GM19395 (cell line): Measurements from ENCODE around the gene KIF2C.
"Not testable (repeated sequence)": the region's sequence is repeated elsewhere in the genome, so short reads cannot be mapped to it uniquely, and the experiment has no call there.

Source experiments
- ATAC-seq: cut with Tn5 transposase; IDR thresholded peaks from one replicate; pipeline ENCODE4 v1.9.1; 2021; ENCODE audit warnings: mild to moderate bottlenecking, moderate library complexity; ENCODE audit not compliant: unreplicated experiment

The KIF2C gene

DNA sequence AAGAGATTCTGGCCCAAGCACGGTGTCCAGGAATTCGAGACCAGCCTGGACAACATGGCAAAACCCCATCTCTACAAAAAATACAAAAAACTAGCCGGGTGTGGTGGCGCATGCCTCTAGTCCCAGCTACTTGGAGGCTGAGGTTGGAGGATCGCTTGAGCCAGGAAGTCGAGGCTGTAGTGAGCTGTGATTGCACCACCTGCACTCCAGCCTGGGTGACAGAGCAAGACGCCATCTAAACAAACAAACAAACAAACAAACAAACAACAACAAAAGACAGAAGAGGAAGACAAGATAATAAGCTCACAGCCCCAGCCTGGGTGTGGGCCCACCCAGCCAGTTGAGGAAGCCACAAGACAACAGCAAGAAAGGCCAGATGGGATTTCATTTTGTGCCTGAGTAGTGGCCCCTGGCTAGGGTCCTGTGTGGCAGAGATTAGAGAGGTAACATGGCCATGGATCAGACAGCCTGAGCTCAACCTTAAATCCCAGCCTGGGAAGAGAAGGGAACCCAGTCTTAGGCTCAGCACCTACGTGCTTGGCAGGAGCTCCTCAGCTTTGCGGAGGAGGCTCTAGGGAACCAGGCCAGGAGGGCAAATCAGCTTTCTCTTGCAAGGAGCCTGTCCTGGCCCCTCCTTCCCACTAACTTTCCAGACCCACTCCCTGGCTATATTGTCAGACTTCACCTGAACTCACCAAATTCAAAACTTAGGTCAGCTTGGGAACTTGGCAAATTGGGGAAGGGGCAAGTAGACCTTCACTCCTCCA, 53.3 kb downstream of the KIF2C start:
- no peak for ATAC-seq

DNA sequence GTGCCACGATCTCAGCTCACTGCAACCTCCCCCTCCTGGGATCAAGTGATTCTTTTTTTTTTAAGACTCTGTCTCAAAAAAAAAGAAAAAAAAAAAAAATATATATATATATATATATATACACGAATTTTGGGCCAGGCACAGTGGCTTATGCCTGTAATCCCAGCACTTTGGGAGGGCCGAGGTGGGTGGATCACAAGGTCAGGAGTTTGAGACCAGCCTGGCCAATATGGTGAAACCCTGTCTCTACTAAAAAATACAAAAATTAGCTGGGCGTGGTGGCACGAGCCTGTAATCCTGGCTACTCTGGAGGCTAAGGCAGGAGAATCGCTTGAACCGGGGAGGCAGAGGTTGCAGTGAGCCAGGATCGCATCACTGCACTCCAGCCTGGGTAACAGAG, 58.2 kb downstream of the KIF2C start:
- ATAC-seq, result not testable (repeated sequence)

DNA sequence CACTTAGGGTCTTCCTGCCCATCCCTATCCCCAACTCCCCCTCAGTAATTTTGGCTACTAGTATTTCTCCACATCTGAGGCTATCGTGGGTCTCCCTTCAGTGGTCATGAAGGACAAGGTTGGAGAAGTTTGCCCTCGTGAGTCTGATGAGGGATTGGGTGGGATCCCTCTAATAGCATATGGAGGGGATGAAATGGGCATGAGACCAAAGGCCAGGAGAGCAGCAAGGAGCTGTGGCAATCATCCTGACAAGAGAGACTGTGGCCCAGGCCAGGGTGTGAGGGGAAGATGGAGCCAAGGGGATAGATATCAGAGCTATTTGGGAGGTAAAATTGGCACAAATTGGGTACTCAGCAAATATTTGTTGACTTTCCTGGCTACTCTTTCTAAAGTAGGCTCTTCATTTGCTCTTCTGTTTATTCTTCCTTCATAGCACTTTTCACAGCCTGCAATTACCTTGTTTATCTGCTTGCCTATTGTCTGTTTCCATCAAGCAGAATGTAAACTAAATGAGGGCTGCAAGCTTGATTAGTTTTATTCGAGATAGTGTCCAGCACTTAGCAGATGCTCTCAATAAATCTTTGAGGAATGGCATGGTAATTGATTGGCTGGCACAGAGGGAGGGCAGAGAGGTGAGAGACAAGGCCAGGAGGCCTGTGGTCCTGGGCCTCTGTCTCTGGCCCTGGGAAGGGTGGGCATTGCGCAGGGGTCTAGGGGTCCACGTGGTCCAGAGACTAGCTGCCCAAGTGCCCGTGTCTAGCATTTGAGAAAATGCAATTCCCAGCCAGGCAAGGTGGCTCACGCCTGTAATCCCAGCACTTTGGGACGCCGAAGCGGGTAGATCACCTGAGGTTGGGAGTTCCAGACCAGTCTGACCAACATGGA, 59.1 kb downstream of the KIF2C start:
- no peak for ATAC-seq

DNA sequence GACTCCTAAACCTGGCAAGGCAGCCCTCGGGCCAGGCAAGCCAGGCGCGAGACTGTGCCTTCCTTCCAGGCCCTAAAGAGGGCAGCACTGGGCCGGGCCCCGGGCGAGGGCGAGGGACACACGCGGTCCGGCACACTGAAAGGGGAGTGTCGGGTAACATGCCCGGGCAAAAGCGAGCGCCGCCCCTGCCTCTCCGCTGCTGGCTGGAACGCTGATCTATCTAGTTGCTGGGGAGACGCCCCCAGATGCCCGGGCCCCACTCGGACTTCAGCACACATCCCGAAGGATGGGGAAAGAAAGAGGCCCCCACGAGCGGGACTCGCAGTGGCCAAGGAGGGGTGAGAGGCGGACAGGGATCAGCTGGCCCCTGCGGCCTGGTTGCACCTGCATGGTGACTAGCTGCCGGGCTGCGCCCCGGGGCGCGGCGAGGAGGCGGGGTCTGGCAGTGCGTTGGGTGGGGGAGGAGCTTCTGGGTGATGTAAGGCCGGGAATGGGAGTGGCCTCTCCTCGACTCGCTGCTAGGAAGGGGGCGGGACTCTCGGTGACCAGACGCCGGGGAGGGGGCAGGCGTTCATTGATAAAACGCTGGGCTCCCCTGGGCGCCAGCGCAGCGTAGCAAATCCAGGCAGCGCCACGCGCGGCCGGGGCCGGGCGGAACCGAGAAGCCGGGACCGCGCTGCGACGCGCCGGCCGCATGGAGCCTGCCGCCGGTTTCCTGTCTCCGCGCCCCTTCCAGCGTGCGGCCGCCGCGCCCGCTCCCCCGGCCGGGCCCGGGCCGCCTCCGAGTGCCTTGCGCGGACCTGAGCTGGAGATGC, 60.3 kb downstream of the KIF2C start, which contains the start of gene PLK3:
PLK3 (plus strand) TSS at position 608 of the 815 bp plus-strand sequence; CDS start at position 695, 87 bp downstream.
- ATAC-seq, result peak; percentile 91

DNA sequence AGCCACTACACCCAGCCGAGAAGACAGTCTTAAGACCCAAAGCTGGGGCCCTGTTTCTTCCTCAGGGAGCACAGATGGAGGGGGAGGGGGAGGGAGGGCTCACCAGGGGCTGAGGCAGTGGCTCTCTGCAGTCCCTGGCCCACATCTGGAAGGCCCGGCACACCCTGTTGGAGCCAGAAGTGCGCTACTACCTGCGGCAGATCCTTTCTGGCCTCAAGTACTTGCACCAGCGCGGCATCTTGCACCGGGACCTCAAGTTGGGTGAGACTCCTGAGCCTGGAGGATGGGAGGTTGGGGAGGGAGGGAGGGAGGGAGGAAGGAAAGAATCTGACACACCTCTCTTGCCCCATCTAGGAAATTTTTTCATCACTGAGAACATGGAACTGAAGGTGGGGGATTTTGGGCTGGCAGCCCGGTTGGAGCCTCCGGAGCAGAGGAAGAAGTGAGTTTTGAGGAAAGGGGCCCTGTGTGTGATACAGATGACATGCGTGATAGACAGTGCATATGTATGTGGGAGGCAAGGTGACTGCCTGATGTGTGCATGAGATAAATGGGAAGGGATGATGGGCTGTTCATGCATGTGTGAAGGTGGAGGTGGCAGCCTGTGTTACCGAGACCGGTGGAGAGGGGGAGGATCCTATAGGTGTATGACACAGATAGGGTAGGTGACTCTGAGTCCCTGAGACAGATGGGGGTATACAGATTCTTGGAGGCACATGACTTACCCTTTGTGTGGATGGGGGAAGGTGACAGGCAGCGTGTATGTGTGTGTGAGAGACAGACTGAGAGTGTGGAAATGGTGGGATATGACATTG, 62.1 kb downstream of the KIF2C start:
- no peak for ATAC-seq

DNA sequence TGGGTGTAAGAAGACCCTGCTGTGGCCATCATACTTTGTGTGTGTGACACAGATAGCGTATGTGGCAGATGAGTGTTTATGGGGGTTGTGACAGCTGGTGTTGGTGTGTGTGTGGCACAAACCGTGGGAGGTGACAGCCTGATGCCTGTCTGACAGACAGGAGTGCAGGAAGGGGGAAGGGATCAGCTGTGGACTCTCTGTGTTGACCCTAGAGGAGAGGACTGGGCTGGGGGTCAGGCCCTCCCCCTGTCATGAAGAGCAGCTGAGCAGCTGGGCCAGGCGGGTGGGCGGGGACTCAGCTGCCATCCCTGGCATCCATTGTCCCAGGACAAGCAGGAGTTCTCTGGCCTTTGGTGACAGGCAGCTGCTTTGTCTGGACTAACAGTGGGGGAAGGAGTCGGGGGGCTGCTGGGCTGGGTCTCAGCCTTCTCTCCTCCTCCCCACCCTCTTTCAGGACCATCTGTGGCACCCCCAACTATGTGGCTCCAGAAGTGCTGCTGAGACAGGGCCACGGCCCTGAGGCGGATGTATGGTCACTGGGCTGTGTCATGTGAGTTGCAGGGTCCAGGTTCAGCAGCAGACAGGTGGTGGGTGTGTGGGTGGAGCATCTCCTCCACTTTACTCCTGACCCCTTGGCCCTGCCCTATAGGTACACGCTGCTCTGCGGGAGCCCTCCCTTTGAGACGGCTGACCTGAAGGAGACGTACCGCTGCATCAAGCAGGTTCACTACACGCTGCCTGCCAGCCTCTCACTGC, 62.8 kb downstream of the KIF2C start:
- no peak for ATAC-seq

DNA sequence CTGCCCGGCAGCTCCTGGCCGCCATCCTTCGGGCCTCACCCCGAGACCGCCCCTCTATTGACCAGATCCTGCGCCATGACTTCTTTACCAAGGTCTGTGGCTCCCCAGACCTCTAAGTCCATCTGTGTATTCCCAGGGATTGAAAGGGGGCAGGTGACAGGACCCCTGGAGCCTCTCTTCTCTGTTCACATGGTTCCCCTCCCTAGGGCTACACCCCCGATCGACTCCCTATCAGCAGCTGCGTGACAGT, 63.4 kb downstream of the KIF2C start:
- no peak for ATAC-seq

DNA sequence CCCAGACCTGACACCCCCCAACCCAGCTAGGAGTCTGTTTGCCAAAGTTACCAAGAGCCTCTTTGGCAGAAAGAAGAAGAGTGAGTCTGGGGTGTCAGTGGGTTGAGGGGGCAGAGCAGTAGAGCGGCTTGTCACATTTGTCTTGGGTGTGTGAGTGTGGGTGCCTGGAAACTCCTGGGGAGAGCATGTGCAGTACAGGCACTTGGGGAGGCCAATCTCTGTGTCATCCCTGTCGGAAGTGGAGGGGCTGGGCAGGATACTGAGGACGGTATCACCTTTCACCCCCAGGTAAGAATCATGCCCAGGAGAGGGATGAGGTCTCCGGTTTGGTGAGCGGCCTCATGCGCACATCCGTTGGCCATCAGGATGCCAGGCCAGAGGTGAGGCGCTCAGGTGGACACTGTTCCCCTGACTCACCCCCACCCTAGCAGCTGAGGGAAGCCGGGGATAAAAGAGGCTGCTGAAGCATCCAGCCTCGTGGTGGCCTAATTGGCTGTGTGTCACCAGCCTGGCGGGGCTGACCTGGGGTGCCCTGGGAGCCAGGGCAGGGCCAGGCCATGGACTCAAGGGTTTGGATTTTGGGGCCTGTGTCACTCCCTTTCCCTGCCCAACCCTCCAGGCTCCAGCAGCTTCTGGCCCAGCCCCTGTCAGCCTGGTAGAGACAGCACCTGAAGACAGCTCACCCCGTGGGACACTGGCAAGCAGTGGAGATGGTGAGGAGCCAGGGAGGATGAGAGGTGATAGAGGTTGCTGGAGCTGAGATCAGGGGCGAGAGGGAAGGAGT, 63.9 kb downstream of the KIF2C start:
- no peak for ATAC-seq

DNA sequence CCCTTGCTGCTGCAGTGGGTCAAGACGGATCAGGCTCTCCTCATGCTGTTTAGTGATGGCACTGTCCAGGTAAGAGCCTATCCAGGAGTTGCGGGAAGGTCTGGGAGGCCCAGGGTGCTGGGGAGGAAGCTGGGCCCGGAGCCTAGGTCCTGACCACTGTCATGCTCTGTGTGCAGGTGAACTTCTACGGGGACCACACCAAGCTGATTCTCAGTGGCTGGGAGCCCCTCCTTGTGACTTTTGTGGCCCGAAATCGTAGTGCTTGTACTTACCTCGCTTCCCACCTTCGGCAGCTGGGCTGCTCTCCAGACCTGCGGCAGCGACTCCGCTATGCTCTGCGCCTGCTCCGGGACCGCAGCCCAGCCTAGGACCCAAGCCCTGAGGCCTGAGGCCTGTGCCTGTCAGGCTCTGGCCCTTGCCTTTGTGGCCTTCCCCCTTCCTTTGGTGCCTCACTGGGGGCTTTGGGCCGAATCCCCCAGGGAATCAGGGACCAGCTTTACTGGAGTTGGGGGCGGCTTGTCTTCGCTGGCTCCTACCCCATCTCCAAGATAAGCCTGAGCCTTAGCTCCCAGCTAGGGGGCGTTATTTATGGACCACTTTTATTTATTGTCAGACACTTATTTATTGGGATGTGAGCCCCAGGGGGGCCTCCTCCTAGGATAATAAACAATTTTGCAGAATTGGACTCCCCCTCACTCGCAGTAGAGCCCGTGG, 65.8 kb downstream of the KIF2C start:
- no peak for ATAC-seq

DNA sequence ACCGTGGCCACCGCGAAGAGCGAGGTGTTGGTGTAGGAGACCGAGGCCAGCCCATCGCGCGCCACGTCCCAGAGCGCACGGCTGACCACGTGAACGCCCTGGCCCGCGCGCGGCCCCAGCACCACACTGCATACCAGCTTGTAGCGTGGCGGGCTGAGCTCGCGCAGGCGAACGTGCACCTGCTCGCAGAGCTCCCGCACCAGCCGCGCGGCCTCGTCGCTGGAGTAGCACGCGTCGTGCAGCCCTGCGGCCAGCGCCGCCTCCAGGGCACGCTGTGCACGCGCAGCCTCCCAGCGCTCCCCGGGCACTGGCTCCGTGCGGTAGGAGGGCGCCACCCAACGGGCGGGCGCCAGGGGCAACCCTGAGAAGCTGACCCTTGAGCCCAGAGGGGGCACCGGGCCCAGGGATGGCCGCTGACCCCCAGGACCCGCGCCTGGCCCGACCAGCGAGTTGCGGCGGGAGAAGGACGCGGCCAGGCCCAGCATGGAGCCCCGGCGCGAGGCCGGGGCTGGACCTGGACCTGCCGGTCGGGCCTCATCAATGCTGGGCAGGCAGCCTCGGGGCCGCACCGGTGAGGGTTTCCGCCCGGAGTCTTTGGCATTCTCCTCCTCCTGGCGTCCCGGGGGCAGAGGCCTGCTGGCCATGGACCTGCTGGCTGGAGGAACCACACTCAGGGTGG, 66.5 kb downstream of the KIF2C start:
- no peak for ATAC-seq

DNA sequence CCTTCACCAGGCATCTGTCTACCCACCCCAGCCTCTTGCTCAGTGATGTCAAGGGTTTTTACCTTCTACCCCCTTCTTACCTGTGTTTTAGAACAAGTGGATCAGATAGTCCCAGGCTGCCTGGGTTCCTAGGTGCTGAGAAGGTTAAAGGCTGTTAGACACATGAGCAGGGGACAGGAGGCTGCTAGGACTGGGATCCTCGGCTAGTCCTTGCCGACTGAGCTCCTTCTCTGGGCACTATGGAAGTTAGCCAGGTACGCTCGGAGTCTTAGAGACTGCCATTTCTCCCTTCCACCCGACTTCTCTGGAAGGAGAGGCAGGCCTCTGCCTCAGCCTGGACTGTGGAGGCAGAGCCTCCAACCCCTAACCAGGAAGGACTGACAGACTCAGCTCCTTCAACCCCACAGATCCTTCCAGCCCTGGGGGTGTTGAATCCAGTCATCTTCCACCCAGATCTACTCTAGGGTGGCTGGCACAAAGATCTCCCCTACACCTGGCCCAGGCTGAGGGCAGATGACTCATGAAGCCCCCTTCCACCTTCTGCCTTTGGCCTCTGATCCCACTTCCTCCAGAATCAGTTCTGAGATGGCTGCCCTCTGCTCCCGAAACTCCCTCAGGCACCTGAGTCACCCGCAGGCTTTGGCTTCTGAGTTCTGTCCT, 67.2 kb downstream of the KIF2C start, which contains the start of gene DYNLT4:
DYNLT4 (minus strand) TSS at position 648 of the 660 bp plus-strand sequence. CDS start 683 bp downstream, outside the sequence.
- no peak for ATAC-seq

DNA sequence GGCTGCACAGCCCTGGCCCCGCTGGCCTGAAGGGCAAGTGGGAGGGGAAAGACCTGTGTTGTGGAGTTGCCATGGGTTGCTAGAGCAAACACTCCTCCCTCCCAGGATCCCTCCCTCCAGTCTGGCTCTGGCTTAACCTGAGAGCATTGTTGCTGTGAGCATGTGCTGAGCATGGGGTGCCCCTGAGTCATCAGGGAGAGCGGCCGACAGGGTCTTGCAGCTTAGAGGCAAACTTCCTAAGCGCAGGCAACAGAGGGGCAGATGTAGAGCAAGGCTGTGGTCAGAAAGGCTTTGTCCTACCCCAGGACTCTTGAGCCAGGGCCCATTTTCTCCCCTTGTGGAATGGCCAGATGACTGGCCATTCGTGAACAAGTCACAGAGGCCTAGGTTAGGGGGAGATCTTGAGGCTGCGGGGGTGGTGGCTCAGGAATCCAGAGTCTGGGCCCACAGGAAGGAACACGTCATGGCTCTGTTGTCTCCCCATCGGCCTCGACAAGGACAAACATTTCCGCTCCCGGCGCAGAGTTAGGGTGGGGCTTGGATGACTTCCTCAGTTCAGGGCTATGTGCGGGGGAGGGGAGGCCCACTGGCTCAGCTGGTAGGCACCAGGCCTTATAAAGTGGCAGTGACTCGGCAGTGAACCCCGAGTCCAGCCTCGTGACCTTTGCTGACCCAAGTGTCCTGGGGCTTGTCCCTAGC, 67.9 kb downstream of the KIF2C start:
- peak; percentile 37 for ATAC-seq

DNA sequence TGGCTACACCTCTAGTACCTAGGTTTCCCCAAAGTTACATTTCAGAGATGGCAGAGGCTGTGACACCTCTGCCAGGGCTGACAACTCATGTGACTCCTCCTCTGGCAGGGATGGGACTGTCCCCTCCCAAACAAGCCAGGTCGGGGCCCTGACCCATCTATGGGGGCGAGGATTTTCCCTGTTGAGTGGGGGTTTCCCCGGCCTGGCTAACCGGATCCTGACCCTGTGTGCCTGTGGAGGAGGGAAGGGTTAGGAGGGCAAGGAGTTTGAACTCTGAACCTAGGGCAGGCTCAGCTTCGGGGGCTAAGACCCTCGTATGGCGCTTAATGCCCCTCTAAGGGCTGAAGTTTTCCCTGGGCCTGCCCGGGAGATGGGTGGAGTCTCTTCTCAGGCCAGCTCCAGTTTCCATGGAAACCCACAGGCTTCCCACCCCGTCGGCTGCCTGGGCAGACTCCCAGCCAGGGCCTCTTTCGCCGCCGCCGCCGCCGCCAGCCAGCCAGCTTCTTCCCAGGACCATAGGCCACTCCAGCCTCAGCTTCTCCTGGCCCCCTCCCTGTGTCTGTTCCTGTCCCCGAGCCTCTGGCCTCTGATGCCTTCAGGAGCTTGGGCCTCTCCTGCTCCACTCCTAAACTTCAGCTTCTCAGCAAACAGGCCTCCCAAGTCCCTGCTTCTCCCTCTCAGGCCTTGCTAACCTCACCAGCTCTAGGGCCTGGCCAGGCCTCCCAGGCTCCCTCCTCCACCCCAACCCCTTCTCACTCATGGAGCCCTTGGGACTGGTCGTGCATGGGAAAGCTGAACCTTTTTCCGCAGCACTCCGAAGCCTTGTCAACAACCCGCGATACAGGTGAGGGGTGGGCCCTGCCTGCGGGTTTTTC, 68.7 kb downstream of the KIF2C start, which contains the start of gene BTBD19:
BTBD19 (plus strand) TSS at position 461 of the 875 bp plus-strand sequence; CDS start at position 759, 298 bp downstream.
- ATAC-seq, result peak; percentile 33

DNA sequence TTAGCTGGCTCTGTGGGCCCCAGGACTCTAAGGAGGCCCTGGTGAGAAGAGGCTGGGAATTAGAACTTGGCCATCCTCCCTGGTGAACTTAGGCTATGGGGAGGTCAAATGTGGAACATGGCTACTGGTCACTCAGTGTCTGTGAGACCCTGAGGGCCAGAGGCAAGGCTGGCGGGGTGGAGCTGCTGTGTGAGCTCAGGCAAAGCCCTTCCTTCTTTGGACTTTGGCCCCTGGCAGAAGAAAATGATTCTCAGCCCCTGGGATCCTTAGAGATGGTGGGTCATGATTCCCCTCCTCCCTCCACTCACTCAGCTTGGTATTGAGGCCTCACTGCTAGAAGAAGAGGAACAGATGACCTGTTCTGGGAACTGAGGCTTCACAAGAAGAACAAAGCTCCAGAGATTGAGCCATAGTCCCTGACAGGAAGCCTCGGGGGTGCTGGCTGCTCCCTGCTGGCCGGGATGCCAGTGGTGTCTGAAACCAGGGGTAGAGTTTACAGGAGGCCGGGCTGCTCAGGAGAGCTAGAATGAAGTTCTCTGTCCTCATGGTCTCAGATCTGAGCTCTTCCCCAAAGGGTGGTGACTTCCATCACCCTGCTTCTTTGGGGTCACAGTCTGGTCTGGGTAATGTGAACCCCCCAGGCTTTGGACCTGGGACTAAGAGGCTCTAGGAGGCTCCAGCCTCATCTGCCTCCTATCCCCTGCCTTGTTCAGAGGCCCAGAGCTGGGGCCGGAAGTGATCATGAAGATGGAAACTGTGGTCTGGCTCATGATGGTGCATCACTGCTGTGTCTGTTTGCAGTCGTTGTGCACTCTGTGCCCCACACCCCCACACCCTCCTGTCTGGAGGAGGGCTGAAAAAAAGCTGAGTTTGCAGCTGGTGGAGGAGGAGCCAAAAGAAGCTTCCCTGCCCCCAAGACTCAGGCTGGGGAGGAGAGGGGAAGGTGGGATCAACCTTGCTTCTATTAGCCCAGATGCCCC, 69.6 kb downstream of the KIF2C start:
- peak; percentile 63 for ATAC-seq
